Stimulated activated CD8-positive, alpha-beta memory T cell treated with anti-CD3 and anti-CD28 coated beads, Interleukin-15, amount 100 ng/mL, for 48 hours (primary cell): ENCODE data around the gene CALHM5.
"Not testable (repeated sequence)": the region's sequence is repeated elsewhere in the genome, so short reads cannot be mapped to it uniquely, and the experiment has no call there.

ENCODE experiments used
- DNase-seq, 2 donors: peaks; one replicate each; pipeline ENCODE4 v3.0.0-alpha.2; 2020; ENCODE audit warnings: low read depth in 2 of 2

The CALHM5 gene, protein sequence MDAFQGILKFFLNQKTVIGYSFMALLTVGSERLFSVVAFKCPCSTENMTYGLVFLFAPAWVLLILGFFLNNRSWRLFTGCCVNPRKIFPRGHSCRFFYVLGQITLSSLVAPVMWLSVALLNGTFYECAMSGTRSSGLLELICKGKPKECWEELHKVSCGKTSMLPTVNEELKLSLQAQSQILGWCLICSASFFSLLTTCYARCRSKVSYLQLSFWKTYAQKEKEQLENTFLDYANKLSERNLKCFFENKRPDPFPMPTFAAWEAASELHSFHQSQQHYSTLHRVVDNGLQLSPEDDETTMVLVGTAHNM

DNA sequence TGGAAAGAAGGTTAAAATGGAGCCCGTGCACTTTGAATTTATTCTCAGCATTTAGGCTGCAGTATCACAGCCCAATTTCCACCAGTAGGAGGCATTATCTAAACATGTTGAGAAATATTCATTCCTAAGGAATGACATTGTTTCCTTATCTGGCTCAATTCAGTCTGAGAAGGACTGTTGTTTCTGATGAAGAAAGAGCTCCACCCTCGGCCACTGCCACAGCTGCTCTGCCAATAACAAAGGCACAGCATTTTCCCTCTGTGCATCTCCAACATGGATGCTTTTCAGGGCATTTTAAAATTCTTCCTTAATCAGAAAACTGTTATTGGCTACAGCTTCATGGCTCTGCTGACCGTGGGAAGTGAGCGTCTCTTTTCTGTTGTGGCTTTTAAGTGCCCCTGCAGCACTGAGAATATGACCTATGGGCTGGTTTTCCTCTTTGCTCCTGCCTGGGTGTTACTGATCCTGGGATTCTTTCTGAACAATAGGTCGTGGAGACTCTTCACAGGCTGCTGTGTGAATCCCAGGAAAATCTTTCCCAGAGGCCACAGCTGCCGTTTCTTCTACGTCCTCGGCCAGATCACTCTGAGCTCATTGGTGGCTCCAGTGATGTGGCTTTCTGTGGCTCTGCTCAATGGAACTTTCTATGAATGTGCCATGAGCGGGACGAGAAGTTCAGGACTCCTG is at the start of gene CALHM5:
CALHM5 (plus strand) TSS at position 216 of the 687 bp plus-strand sequence; CDS start at position 274, 58 bp downstream.
- DNase-seq = no peak

DNA sequence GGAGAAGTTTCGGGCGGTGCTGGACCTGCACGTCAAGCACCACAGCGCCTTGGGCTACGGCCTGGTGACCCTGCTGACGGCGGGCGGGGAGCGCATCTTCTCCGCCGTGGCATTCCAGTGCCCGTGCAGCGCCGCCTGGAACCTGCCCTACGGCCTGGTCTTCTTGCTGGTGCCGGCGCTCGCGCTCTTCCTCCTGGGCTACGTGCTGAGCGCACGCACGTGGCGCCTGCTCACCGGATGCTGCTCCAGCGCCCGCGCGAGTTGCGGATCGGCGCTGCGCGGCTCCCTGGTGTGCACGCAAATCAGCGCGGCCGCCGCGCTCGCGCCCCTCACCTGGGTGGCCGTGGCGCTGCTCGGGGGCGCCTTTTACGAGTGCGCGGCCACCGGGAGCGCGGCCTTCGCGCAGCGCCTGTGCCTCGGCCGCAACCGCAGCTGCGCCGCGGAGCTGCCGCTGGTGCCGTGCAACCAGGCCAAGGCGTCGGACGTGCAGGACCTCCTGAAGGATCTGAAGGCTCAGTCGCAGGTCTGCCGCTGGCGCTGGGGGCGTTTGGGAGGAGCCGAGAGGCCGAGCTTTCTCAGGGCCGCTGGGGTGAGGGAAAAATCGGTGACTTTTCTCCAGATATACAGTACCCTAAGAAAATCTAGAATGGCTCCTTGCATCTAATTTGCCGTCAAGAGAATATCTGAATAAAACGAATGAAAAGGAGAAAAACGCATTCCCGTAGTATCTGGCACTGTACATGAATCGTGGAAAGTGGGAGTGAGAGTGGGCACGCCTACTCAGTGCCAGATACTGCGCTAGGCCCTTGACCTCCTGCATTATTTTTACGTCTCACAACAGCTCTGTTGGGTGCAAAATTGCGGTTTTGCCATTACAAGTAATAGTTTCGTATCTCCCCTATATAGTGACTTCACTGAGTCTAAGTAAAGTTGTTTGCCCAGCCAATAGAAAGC is 49.2 kb upstream of the CALHM5 start:
- DNase-seq = peak; percentile 36

DNA sequence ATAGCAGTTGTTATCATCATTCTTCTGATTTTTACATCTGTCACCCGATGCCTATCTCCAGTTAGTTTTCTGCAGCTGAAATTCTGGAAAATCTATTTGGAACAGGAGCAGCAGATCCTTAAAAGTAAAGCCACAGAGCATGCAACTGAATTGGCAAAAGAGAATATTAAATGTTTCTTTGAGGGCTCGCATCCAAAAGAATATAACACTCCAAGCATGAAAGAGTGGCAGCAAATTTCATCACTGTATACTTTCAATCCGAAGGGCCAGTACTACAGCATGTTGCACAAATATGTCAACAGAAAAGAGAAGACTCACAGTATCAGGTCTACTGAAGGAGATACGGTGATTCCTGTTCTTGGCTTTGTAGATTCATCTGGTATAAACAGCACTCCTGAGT is 48.1 kb upstream of the CALHM5 start:
- DNase-seq = no peak

DNA sequence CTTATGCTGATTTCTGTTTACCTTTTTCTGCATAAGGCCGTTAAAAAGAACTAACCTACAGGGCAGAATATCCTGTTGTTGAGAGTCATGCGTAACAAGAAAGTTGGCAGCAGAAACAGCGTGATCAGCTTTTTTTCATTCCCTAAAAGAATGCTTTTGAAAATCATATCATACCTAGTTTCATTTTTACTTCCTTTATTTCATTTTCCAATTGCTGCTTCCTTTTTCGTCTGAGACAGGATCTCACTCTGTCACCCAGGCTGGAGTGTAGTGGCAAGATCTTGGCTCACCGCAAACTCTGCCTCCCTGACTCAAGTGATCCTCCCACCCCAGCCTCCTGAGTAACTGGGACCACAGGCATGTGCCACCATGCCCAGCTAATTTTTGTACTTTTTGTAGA is 46.2 kb upstream of the CALHM5 start:
- DNase-seq = no peak

DNA sequence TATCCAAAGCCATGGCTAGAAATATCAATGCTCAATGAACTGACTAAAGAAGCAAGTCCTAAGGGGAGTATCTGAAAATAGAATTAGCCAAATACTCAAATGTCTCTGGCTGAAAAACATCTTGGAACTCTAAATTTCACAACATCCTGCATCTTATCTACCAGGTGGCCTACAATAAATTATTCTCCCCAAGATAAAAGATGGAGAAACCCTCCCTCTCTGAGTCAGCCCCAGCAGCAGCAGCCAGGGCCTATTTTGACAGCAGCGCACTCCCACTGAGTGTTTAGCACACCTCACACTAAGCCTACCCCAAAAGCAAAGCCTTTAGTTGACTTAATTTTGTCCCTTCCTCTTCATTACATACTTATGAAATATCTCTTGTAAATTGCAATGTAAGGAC is 44.3 kb upstream of the CALHM5 start:
- no peak for DNase-seq

DNA sequence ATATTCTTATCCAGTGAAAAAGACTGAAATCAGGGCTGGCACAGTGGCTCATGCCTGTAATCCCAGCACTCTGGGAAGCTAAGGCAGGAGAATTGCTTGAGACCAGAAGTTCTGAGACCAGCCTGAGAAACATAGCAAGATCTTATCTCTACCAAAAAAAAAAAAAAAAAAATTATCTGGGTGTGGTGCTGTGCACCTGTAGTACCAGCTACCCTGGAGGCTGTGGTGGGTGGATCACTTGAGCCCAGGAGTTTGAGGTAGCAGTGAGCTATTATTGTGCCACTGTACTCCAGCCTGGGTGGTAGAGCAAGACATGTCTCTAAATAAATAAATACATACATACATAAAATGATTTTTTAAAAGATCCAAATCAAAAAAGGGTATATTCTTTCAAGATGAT is 43.9 kb upstream of the CALHM5 start:
- no peak for DNase-seq

DNA sequence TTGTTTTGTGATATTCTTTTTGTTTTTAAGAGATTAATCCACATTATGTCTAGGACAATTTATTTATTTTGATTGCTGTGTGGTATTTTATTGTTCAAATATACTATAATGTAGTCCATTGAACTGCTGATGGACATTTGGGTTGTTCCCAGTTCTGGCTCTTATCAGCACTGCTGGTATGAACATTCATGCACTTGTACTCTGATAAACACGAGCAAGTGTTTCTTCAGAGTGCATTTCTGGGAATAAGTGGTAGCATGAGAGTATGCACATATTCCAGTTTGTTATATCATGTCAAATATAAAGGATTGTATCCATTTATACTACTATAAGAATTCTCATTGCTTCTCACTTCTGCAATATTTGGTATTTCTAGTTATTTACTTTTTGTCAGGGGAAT is 43.1 kb upstream of the CALHM5 start:
- no peak for DNase-seq

DNA sequence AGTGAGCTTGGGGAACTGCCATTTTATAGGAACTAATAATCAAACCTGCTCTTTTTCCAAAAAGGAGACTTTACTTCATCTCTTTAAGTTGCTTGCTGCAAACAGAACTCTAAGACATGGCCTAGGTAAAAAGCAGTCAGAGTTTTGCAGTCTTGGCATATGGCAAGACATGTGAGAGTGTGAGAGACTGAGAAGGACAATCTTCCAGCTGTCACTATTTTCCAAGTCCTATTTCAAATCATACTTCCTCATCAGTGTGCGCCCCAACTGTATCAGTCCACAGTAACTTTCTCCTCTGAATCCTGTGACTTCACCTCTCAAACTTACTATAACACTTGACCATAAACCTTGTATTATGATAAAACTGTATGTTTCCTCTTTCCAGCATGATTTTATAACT is 39.9 kb upstream of the CALHM5 start:
- no peak for DNase-seq

DNA sequence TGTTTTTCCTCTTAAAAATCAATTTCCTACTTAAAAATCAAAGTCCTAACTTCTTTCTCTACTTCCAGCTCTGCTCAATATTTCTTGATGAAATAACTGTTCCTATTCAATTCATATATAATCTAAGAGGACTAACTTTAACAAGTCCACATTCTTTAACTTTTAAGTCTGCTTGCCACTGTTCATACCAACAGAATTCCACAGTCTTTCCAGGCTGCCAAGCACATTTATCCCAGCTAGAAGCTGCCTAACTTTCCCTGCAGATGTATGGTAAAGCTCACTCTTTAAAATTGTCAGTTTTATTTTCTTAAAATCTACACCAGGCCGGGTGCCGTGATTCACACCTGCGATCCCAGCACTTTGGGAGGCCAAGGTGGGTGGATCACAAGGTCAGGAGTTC is 38.7 kb upstream of the CALHM5 start:
- no peak for DNase-seq

DNA sequence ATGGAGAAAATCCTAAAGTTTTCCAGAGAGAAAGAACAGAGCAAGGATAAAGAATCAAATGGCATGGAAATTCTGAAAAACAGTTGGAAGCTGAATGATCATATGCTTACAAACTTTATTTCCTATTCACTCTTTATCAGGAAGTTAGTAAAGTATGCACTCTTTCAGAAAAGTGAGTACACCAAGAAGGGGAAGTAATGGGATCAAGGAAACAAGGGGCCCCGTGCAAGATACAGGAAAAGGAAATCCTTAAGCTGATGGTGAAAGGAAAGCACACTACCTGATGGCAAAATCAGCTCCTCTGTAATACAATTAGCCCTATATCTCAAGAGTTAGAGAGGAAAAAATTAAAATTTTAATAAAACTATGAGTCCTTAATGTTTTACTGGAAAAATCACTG is 36.3 kb upstream of the CALHM5 start:
- no peak for DNase-seq

DNA sequence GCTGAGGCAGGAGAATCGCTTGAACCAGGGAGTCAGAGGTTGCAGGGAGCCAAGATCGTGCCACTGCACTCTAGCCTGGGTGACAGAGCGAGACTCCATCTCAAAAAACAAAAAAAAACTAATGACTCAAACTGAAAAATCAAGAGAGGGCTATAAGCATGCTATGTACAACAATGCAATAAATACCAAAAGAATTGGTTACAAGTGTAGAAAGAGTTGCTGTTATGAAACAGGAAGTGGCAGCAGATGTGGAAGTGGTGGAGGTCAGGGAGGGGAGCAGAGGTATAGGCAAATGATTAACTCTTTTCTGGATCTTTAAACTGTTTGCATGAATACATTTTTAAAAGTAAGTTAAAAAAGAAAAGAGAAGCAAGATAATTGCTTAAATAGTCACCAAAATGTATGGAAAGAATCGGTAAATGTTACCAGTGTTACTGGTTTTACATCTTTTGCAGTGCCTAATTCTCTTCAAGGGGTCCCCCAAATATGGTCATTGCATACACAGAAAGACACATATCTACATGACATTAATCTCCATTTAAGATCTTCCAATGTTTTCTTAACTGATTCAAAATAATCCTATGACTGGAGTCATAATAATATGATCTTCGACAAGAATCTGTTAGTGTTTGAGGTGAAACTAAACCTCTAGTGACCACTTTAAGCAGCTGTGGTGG is 35.3 kb upstream of the CALHM5 start:
- DNase-seq = no peak

DNA sequence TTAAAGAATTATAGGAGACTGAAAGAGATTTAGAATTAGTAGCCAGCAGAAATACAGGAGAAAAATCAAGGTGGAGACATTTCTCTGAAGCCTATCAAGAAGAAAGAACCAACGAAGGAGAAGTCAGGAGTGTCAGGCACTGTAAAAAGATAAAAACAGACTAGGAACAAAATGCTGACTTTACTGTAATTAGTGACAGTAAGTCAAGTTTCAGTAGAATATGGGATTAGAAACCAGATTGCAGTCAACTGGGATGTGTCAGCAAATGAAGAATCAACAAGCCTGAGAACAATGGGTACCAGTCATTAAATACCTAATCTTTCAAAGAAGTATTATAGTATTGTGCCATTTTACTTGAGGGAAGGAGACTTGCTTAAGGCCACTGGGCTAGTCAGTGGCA is 28.7 kb upstream of the CALHM5 start:
- DNase-seq = no peak

DNA sequence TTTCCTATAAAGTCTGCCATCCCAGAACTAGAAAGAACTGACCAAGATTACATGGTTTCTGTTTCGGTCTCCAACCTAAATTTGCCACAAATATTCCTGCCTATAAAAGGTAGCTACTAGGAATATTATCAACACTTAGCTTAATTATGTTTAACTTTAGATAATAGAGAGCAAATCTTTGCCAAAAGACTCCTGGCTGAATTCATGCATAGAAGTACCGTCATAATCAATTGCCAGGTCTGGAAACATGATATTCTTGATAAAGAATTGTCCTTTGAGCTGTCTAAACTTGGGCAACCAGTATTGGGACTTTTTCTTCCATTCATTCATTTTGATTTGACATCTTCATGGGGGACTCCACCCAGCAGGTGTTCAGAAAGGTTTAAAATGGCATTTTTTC is 27.8 kb upstream of the CALHM5 start:
- no peak for DNase-seq

DNA sequence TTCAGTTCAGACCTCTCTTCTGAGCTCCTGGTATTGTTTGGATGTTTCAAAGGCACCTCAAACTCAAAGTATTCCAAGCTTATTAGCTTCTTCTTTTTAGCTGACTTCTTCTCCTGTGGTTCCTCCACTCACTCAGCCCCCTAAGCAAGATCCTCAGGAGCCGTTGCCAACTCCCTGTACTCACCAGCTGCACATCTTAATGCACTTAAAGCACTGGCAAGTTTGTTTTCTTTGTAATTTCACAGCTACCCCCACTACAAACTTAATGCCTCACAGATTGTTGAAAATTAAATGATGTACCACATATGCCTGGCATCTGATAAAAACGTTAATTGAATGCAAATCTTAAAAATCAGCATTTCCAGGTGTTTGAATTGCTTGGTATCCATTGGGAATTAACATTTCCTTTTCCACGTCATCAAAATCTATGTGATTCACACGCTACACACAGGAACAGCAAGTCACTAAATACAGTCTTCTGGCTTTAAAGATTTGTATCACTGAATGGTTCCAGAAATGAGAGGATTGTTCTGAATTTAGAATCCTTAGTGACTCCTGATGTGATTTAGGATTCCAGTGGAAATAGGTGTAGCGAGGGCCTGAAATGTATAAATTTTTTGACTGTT is 25.8 kb upstream of the CALHM5 start:
- no peak for DNase-seq

DNA sequence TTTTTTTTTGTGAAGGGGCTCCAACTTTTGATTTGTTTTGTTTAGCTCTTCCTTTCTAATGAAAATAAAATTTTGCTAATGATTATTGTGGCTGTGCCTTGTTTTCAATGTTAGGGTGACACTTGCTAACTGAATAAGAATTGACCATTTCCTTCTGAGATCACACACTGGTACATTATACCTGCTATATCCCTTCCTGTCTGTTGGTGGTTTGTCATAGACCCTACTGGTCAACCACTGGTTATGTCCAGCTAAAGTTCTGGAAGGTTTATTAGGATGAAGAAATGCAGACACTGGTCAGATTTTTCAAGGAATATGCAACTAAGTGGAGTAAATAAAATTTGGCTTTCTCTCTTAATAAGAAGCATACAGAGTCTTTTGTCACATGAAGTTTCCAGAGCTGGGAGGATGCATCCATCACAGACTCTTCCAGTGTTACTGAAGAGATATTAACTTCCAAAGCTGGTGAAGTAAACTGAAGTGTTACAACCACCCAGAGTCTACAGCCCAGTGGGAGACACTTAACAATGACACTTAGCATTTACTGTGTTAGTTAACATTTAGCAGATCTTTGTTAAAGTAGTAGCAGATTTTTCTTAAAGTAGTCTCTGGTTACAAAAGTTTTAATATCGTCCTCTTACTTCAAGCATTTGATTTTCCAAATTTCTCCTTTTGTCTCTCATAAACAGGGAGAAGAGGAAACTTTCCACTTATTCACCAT is 19.7 kb upstream of the CALHM5 start:
- DNase-seq = no peak

DNA sequence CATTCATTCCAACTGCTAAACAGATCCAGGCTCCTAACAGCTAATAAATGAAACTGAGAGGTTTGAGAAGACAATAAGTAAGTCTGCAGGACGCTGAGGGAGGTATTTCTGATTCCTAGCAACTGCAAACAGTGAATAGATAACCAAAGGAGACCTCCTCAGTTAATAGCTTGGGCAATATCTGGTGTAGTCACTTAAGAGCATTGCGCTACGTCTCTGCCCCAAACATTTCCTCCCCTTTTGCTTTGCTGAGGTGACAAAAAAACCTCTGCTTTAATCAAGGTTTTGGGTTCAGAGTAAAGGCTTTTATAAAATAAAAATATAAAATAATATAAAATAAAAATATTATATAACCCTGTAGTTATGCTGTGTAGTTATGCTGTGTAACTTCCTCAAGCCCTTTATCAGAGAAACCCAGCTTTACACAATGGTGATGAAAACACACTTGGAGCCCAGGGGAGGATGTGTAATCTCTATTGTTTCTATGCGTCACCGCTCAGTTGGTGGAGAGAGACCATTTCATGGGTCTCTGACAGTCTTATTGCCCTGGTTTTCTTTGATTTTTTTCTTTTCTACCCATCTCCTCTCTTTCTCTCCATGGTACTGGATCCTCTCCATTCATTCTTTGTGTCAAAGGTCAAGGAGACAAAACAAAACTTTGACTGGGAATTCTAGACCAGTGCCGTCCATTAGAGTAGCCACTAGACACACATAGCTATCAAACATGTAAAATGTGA is 18.9 kb upstream of the CALHM5 start:
- no peak for DNase-seq

DNA sequence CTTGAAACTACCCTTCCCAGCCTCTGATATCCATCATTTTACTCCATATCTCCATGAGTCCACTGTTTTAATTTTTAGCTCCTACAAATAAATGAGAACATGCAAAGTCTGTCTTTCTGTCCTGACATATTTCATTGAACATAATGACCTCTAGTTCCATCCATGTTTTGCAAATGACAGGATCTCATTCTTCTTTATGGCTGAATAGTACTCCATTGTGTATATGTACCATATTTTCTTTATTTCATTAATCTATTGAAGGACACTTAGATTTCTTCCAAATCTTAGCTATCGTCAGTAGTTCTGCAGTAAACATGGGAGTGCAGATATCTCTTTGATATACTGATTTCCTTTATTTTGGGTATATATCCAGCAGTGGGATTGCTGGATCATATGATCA is 16.3 kb upstream of the CALHM5 start:
- DNase-seq = not testable (repeated sequence)

DNA sequence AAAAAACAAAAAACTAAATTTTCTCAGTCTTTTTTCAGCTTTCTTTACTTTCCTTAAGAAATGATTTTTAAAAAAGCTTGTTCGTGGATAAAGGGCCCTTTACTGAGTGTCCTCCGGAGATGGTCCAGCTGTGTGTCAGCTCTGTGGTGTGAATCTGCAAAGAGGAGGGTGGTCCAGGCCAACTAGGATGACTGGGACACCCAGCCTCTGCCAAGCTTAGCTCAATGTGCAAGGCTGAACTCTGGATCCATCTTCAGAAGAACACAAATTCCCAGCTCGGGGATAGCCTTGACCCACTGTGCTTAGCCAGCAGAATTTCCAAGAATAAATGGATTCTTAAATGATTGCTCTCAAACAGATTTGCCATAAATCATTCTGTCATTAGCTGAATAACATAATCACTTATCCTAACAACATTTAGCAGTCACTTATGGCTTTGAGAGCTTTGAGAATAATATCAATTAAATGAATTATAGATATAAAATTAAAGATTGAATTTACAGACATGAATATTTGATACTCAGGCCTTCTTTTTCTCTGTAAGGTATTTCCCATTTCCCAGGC is 14.2 kb upstream of the CALHM5 start:
- DNase-seq = no peak

DNA sequence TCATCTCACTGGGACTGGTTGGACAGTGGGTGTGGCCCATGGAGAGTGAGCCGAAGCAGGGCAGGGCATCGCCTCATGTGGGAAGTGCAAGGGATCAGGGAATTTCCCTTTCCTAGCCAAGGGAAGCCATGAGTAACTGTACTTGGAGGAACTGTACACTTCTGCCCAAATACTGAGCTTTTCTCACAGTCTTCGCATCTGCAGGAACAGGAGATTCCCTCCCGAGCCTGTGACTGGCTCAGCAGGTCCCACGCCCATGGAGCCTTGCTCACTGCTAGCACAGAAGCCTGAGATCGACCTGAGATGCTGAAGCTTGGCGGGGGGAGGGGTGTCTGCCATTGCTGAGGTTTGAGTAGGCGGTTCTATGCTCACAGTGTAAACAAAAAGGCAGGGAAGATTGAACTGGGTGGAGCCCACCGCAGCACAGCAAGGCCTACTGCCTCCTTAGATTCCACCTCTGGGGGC is 10.4 kb upstream of the CALHM5 start:
- no peak for DNase-seq

DNA sequence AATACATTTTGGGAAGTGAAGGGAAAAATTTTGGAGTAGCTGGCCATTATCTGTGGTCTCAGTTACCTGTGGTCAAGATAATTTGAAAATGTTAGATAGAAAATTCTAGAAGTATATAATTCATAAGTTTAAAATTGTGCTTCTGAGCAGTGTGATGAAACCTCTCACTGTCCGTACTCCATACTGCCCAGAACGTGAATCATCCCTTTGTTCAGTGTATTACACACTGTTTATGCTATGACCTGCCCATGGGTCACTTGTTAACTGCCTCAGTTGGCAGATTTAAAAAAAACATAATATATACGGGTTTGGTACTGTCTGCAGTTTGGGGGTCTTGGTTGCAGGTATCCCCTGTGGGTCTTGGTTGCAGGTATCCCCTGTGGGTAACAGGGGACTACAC is 4.1 kb upstream of the CALHM5 start:
- no peak for DNase-seq
